ENCODE measurements around the gene SCML1.

DNA sequence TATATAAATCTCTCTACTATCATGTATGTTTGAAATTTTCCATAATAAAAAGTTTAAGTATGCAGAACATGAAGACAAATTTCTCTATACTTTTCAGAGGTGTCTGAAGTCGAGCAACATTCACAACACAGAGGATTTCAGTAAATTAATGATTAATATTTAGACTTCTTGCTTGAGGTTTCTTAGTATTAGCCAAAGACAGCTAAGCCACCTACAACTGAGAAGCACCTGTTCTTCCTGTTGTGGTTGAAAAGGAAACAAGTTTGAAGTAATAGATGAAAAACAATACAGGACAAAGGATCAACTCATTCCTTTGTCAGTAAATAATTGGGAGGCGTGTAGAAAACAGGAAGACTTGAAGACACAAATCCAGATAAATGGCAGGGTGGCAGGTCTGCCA is 21.1 kb downstream of the SCML1 start:
- TF ChIP-seq, protein P1, sequence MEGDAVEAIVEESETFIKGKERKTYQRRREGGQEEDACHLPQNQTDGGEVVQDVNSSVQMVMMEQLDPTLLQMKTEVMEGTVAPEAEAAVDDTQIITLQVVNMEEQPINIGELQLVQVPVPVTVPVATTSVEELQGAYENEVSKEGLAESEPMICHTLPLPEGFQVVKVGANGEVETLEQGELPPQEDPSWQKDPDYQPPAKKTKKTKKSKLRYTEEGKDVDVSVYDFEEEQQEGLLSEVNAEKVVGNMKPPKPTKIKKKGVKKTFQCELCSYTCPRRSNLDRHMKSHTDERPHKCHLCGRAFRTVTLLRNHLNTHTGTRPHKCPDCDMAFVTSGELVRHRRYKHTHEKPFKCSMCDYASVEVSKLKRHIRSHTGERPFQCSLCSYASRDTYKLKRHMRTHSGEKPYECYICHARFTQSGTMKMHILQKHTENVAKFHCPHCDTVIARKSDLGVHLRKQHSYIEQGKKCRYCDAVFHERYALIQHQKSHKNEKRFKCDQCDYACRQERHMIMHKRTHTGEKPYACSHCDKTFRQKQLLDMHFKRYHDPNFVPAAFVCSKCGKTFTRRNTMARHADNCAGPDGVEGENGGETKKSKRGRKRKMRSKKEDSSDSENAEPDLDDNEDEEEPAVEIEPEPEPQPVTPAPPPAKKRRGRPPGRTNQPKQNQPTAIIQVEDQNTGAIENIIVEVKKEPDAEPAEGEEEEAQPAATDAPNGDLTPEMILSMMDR (IDR thresholded peaks at IDR 0.05) = no peak
- no peak for TF ChIP-seq POLR2AphosphoS5 (IDR thresholded peaks at IDR 0.05)
